Measurements from ENCODE around the gene CCNF. TPM values are rescaled to one million over a fixed set of nuclear protein-coding genes. Genes with fewer than 3 reads are reported as not detected.

Gene CCNF
- total RNA-seq, 1 donor from 2014 or later, result 27.8 TPM

DNA sequence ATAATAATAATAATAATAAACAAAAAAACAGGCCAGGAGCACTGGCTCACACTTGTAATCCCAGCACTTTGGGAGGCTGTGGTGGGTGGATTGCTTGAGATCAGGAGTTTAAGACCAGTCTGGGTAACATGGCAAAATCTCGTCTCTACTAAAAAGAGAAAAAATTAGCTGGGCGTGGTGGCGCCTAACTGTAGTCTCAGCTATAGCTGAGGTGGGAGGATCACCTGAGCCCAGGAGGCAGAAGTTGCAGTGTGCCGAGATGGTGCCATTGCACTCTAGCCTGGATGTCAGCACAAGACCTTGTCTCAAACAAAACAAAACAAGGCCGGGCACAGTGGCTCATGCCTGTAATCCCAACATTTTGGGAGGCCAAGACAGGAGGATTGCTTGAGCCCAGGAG lies 65.8 kb downstream of the CCNF start:
- Mint-ChIP-seq H3K36me3 (ENCODE audit: insufficient read depth) (peaks cover 1% of the 10 kb centered on the region), H3K27me3 (no peaks in the 10 kb centered on the region), H3K4me3 (ENCODE audit: low read depth) (no peak overlapping the region), H3K9me3 (ENCODE audit: low read depth) (no peaks in the 10 kb centered on the region), H3K27ac (no peak overlapping the region), H3K4me1 (ENCODE audit: low read depth) (peaks cover 2% of the 10 kb centered on the region)
- no peak for DNase-seq (ENCODE audit: low spot score, unreplicated experiment)
- TF ChIP-seq, protein P1, sequence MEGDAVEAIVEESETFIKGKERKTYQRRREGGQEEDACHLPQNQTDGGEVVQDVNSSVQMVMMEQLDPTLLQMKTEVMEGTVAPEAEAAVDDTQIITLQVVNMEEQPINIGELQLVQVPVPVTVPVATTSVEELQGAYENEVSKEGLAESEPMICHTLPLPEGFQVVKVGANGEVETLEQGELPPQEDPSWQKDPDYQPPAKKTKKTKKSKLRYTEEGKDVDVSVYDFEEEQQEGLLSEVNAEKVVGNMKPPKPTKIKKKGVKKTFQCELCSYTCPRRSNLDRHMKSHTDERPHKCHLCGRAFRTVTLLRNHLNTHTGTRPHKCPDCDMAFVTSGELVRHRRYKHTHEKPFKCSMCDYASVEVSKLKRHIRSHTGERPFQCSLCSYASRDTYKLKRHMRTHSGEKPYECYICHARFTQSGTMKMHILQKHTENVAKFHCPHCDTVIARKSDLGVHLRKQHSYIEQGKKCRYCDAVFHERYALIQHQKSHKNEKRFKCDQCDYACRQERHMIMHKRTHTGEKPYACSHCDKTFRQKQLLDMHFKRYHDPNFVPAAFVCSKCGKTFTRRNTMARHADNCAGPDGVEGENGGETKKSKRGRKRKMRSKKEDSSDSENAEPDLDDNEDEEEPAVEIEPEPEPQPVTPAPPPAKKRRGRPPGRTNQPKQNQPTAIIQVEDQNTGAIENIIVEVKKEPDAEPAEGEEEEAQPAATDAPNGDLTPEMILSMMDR (IDR thresholded peaks at IDR 0.05; ENCODE audit: unreplicated experiment), result no peak

- peaks cover 1% of the 10 kb centered on the region for H3K36me3 Mint-ChIP-seq (ENCODE audit: insufficient read depth)
- TF ChIP-seq, protein P1 (IDR thresholded peaks at IDR 0.05; ENCODE audit: unreplicated experiment), result no peak
- no peak overlapping the region for H3K27ac Mint-ChIP-seq
- H3K9me3 Mint-ChIP-seq (ENCODE audit: low read depth), result no peaks in the 10 kb centered on the region
- no peaks in the 10 kb centered on the region for H3K27me3 Mint-ChIP-seq
- no peak overlapping the region for H3K4me3 Mint-ChIP-seq (ENCODE audit: low read depth)
- no peak for DNase-seq (ENCODE audit: low spot score, unreplicated experiment)
- H3K4me1 Mint-ChIP-seq (ENCODE audit: low read depth), result peaks cover 2% of the 10 kb centered on the region
Observed at GRCh38 chr16:2496223-2497115, 67.2 kb downstream of the CCNF start.

GRCh38 chr16:2497116-2497630 lies 67.9 kb downstream of the CCNF start:
- no peaks in the 10 kb centered on the region for H3K9me3 Mint-ChIP-seq (ENCODE audit: low read depth)
- H3K27me3 Mint-ChIP-seq, result no peaks in the 10 kb centered on the region
- H3K27ac Mint-ChIP-seq, result no peak overlapping the region
- TF ChIP-seq, protein P1 (IDR thresholded peaks at IDR 0.05; ENCODE audit: unreplicated experiment), result no peak
- no peak overlapping the region for H3K4me3 Mint-ChIP-seq (ENCODE audit: low read depth)
- DNase-seq (ENCODE audit: low spot score, unreplicated experiment), result no peak
- peaks cover 2% of the 10 kb centered on the region for H3K4me1 Mint-ChIP-seq (ENCODE audit: low read depth)
- peaks cover 1% of the 10 kb centered on the region for H3K36me3 Mint-ChIP-seq (ENCODE audit: insufficient read depth)

GRCh38 chr16:2497695-2498484 lies 68.6 kb downstream of the CCNF start:
- TF ChIP-seq, protein P1 (IDR thresholded peaks at IDR 0.05; ENCODE audit: unreplicated experiment), result no peak
- Mint-ChIP-seq H3K4me1 (ENCODE audit: low read depth) (no peaks in the 10 kb centered on the region), H3K36me3 (ENCODE audit: insufficient read depth) (peaks cover 1% of the 10 kb centered on the region), H3K4me3 (ENCODE audit: low read depth) (no peak overlapping the region), H3K9me3 (ENCODE audit: low read depth) (no peaks in the 10 kb centered on the region), H3K27me3 (no peaks in the 10 kb centered on the region), H3K27ac (no peak overlapping the region)
- no peak for DNase-seq (ENCODE audit: low spot score, unreplicated experiment)

- DNase-seq (ENCODE audit: low spot score, unreplicated experiment), result no peak
- H3K4me3 Mint-ChIP-seq (ENCODE audit: low read depth), result no peak overlapping the region
- no peaks in the 10 kb centered on the region for H3K4me1 Mint-ChIP-seq (ENCODE audit: low read depth)
- TF ChIP-seq, protein P1 (IDR thresholded peaks at IDR 0.05; ENCODE audit: unreplicated experiment), result no peak
- no peaks in the 10 kb centered on the region for H3K27me3 Mint-ChIP-seq
- H3K9me3 Mint-ChIP-seq (ENCODE audit: low read depth), result no peaks in the 10 kb centered on the region
- H3K36me3 Mint-ChIP-seq (ENCODE audit: insufficient read depth), result peaks cover 1% of the 10 kb centered on the region
- no peak overlapping the region for H3K27ac Mint-ChIP-seq
Observed at GRCh38 chr16:2498531-2499253, 69.4 kb downstream of the CCNF start.
